22Rv1 (cell line): ENCODE data around the gene PLPP6.

ENCODE experiments used
- CTCF ChIP-seq: fragments of 450-650 bp; IDR thresholded peaks from 2 replicates; pipeline ENCODE4 v1.5.1; 2017; ENCODE audit warnings: mild to moderate bottlenecking
- ZFX ChIP-seq: fragments of 450-650 bp; IDR thresholded peaks from 2 replicates; pipeline ENCODE4 v1.6.1; 2017; ENCODE audit warnings: antibody characterized with exemption, borderline replicate concordance

DNA sequence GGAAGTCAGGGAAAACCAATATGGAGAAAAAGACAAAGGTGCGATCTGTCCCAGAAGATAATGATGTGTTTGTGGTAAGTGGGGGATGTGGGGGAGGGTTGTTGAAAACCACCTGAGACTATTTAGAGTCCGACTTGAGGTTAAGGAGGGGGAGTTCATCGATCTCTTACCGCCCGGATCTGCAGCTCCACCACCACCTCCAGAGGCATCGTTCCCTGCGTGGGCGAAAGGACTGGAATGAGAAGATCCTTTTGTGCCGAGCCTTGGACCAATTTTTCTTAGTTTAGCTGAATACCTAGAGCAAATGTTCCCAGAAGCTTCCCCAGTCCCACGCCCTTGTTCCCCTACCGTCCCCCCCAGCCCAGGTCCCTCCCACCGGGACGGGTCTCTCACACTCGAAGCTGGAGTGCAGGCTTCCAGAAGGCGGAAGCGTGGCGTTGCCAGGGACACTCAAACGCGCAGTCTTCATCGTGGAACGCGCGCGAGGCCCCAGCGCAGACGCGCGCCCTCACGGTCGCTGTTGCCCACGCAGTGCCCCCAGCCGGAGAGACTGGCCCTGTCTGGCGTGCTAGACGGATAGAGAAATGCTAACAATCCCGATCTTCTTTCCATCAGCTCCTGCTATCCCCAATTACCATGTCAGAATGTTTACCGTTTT, 4.1 kb downstream of the PLPP6 start, which contains the start of gene SPATA6L:
- no peak for TF ChIP-seq CTCF
- no peak for TF ChIP-seq ZFX
